Fibroblast of villous mesenchyme (primary cell): ENCODE data around the gene OPA3. TPM values are rescaled to one million over a fixed set of nuclear protein-coding genes. Genes with fewer than 3 reads are reported as not detected.

Experiments used
- DNase-seq: peaks from one replicate; pipeline ENCODE4 v3.0.0-alpha.2; 2010; ENCODE audit warnings: low read depth
- H3K4me3 ChIP-seq: 2 replicates; pipeline ENCODE4 v1.5.1; 2011; ENCODE audit warnings: low read depth, mild to moderate bottlenecking, low read length
- CTCF ChIP-seq: IDR thresholded peaks from 2 replicates; pipeline ENCODE4 v1.5.1; 2012; ENCODE audit warnings: low read depth, mild to moderate bottlenecking, low read length; ENCODE audit not compliant: insufficient read depth
- total RNA-seq: library from RNA; depleted of rRNA; stranded (reverse); fragments of >200 nt; gene quantifications from 2 replicates; pipeline ENCODE4 v1.2.3, GENCODE V29; 2012

Gene OPA3
- total RNA-seq, 1 donor, result 8.2 TPM

- no peak overlapping the region for H3K4me3 ChIP-seq
- no peak for DNase-seq
- TF ChIP-seq CTCF, result no peak
Observed at GRCh38 chr19:45524575-45525129, 60.0 kb downstream of the OPA3 start.

GRCh38 chr19:45523642-45524256 lies 60.9 kb downstream of the OPA3 start:
- peak; percentile 92 for TF ChIP-seq CTCF
- DNase-seq, result peak; percentile 87

GRCh38 chr19:45522010-45522941 lies 62.3 kb downstream of the OPA3 start:
- DNase-seq, result no peak
- H3K4me3 ChIP-seq, result no peak overlapping the region
- TF ChIP-seq CTCF, result no peak

More at GRCh38 chr19:45523642-45524256, 60.9 kb downstream of the OPA3 start:
- no peak overlapping the region for H3K4me3 ChIP-seq

GRCh38 chr19:45518469-45518826 lies 66.2 kb downstream of the OPA3 start:
- DNase-seq, result no peak
- H3K4me3 ChIP-seq, result no peak overlapping the region
- TF ChIP-seq CTCF, result no peak

- DNase-seq, result no peak
- H3K4me3 ChIP-seq, result no peak overlapping the region
- no peak for TF ChIP-seq CTCF
Observed at GRCh38 chr19:45517641-45518468, 66.7 kb downstream of the OPA3 start.

GRCh38 chr19:45517238-45517637 lies 67.4 kb downstream of the OPA3 start:
- H3K4me3 ChIP-seq, result no peak overlapping the region
- no peak for DNase-seq
- no peak for TF ChIP-seq CTCF
